Hepatic stellate cell (primary cell): ENCODE measurements around the gene MSLN.

Source experiments
- DNase-seq: peaks from one replicate; pipeline ENCODE4 v3.0.0; 2011; ENCODE audit warnings: low spot score

MSLN gene

DNA sequence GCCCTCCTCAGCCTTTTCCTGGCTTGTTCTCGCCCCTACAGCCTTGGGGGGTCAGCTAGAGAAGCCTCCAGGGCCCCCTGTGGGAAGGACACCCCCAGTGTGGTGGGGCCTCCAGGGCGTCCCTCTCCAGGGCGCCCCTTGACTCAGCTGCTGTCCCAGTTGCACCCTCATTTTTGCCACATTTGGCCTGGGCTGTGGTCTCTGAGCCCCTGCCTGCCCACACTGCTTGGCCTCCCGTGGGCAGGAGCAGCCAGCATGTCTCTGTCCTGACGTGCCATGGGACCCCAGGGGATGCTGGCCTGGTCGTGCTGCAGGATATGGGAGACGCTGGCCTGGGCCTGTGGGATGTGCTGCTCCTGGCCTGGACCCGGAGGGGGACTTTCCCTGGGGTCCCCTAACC, 32.9 kb downstream of the MSLN start:
- no peak for DNase-seq

GRCh38 chr16:794091-794822, 33.7 kb downstream of the MSLN start:
- no peak for DNase-seq

DNA sequence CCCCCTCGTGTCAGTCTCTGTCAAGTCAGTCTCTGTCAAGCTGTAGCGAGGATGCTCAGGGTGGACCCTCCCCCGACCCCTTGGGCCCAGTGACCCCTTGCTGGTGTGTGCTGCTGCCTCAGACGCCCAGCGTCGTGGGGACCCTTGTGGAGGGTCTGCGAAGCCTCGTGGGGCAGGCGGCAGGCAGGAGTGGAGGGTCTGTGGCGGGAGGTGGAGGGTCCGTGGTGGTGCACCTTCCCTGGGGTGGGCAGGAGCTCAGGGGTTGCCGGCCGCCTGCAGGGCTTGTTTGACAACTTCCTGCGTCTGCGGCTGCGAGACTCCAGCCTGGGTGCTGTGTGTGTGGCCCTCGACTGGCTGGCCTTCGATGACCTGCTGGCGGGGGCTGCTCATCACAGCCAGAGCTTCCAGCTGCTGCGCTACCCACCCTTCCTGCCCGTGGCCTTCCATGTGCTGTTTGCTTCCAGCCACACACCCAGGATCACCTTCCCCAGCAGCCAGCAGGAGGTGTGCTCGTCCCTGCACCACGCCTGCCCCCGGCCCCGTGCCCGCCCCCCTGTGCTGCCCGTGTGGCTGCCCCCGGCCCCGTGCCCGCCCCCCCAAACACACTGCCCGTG, 34.4 kb downstream of the MSLN start:
- DNase-seq, result no peak

DNA sequence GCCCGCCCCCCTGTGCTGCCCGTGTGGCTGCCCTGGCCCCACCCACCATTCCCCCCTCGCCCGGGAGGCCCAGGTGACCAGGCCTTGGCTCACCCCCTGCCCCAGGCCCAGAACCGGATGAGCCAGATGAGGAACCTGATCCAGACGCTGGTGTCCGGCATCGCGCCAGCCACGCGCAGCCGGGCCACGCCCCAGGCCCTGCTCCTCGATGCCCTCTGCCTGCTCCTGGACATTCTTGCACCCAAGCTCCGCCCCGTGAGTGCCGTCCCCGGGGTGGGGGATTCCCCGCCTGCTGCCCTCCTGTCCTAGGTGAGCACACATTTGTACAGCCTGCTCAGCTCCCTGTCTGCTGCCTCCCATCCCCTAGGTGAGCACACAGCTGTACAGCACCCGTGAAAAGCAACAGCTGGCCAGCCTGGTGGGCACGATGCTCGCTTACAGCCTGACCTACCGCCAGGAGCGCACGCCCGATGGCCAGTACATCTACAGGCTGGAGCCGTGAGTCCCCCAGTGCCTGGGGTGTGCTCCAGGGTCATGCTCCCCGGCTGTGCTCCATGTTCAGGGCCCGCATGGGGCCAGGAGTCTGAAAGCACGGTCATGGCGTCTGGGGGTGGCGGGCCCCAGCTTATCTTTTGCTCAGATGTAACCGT, 35.2 kb downstream of the MSLN start:
- DNase-seq, result no peak

DNA sequence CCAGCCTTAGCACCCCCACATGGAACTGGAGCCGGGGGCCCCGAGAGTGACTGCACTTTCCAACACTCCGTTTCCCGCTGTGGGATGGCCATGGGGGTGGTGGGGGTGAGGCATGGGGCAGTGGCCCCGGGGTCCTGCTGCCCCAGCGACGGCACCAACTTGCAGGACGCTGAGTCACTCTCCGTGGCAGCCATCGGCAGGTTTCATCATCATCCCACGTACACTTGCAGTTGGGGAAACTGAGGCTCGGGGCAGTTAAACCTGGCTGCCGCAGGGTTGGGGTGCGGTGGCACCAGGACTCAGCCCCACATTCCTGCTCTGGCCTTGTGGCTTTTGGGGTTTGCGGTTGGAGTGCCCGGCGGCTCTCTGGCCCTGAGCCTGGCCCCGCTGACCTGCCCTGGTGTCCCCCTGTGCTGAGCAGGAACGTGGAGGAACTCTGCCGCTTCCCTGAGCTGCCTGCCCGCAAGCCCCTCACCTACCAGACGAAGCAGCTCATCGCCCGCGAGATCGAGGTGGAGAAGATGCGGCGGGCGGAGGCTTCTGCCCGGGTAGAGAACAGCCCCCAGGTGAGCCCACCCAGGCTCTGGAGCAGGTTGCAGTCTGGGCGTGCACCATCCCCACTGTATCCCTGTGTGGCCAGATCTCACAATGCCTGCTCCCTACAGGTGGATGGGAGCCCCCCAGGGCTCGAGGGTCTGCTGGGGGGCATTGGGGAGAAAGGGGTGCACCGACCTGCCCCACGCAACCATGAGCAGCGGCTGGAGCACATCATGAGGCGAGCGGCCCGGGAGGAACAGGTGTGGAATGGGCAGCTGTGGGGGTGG, 36.0 kb downstream of the MSLN start:
- no peak for DNase-seq

DNA sequence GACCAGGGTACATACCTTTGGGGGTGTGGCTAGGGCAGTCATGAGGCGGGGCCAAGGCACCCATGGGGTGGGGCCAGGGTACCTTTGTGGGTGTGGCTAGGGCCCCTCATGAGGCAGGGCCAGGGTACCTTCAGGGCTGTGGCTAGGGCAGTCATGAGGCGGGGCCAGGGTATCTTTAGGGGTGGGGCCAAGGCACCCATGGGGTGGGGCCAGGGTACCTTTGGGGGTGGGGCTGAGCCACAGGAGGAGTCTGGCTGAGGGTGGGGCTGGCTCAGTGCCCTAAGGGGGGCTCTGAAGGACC, 36.5 kb downstream of the MSLN start:
- DNase-seq, result no peak

DNA sequence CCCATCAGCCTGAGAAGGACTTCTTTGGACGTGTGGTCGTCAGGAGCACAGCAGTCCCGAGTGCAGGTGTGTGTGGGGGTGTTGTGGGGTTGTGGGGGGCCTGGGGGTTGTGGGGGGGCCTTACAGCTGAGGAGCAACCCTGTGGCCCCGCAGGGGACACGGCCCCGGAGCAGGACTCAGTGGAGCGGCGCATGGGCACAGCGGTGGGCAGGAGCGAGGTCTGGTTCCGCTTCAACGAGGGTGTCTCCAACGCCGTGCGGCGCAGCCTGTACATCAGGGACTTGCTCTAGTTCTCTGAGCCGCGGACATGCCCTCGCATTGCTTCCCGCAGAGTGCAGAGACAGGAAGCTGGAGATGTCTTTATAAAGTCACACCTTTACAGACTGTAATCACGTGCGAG, 37.2 kb downstream of the MSLN start:
- DNase-seq, result no peak

GRCh38 chr16:798666-799065, 38.1 kb downstream of the MSLN start:
- DNase-seq, result no peak

- no peak for DNase-seq
Observed at GRCh38 chr16:799111-799947, 38.8 kb downstream of the MSLN start.

- no peak for DNase-seq
Observed at GRCh38 chr16:799948-800833, 39.7 kb downstream of the MSLN start, which contains the start of gene GNG13. Gene GNG13 (minus strand): TSS chr16:800734. CDS start chr16:799077, 1,657 bp downstream.

- no peak for DNase-seq
Observed at GRCh38 chr16:800834-801511, 40.4 kb downstream of the MSLN start.

DNA sequence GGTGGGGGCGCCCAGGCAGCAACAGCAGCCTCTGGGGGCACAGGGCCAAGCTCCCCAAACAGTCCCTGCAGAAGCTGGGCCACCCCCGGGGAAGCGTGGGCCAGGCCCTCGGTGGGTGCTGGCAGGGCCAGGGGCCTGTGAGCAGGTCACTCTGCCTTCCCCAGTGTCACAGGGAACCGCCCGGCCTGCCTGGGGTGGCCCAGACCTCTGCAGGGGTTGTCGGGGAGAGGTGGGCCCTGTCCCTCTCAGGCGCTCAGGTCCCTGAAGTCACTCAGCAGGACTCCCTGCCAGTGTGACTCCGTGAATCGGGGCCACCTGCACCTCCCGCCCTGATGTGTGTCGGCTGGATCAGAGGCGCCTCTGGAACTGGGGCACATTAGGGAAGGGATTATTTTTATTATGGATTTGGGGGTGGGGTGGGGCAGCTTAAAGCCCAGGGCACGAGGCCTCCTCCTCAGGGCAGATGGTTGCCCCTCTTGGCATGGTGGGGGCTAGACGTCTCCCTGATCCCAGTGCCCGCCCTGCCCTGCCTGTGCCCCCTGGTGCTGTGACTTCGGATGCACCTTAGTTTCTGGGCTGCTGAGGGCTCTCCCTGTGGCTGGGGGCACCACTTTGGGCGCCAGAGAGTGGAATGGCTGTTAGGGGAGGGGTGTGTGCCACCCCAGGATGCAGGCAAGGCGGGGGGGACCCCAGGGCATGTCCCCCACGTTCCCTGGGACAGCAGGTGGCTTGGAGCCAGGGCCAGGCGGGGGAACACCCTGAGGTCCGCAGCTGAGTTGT, 41.2 kb downstream of the MSLN start:
- no peak for DNase-seq

- no peak for DNase-seq
Observed at GRCh38 chr16:802461-802860, 41.9 kb downstream of the MSLN start.

GRCh38 chr16:802914-803753, 42.6 kb downstream of the MSLN start:
- DNase-seq, result no peak

DNA sequence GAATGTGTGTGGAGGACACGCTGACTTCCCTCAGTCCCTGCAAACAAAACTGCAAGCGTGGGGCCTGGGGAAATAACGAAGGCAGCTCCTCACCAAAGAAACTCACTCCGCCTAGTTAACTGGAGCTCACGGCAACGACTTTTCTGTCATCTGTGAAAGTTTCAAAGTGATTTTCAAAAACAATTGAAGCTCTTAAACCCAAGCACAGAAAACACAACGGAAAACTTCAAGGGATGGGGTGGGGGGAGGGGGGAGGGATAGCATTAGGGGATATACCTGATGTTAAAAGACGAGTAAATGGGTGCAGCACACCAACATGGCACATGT, 43.2 kb downstream of the MSLN start:
- DNase-seq, result no peak

- DNase-seq, result no peak
Observed at GRCh38 chr16:804193-805048, 43.9 kb downstream of the MSLN start.

GRCh38 chr16:805474-805873, 44.9 kb downstream of the MSLN start:
- no peak for DNase-seq
